Stimulated activated CD8-positive, alpha-beta memory T cell treated with anti-CD3 and anti-CD28 coated beads, Interleukin-4, amount 100 ng/mL, for 24 hours (primary cell): Measurements from ENCODE around the gene SLC25A20.

Experiments used
- DNase-seq: peaks from one replicate; pipeline ENCODE4 v3.0.0-alpha.2; 2020; ENCODE audit warnings: low read depth

The SLC25A20 gene

GRCh38 chr3:48897460-48898376 lies 964 bp downstream of the SLC25A20 start:
- no peak for DNase-seq

- DNase-seq: no peak
These were observed 1.7 kb downstream of the SLC25A20 start for GRCh38 chr3:48896936-48897335.

DNA sequence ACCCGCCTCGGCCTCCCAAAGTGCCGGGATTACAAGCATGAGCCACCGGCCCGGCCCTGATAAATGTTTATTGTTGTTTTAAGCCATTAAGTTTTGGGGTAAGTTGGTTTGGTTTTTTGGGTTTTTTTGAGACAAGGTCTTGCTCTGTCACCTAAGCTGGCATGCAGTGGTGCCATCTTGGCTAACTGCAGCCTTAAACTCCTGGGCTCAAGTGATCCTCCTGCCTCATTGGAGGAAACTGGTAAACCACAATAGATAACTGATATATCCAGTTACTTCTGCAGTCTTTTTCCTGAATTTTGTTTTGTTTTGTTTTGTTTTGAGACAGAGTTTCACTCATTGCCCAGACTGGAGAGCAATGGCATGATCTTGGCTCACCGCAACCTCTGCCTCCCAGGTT lies 4.2 kb downstream of the SLC25A20 start:
- DNase-seq: no peak

DNA sequence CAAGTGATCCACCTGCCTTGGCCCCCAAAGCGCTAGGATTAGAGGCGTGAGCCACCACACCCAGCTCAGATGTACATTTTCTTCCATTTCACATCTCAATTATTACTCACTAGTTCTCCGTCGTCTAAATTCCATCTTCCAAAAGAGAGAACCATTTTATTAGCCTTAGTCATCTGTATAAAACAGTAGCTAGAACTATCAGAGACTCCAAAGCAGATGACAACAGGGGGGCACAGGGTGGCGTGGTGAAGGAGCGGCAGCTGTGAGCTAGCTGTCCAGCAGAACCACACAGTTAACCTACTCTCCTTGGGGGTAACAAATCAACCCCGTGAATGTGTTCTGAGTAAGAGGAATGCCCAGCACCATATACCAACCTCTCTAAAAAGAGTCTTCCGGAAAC lies 7.1 kb downstream of the SLC25A20 start:
- no peak for DNase-seq

GRCh38 chr3:48885753-48886152 lies 12.9 kb downstream of the SLC25A20 start:
- DNase-seq: no peak

DNA sequence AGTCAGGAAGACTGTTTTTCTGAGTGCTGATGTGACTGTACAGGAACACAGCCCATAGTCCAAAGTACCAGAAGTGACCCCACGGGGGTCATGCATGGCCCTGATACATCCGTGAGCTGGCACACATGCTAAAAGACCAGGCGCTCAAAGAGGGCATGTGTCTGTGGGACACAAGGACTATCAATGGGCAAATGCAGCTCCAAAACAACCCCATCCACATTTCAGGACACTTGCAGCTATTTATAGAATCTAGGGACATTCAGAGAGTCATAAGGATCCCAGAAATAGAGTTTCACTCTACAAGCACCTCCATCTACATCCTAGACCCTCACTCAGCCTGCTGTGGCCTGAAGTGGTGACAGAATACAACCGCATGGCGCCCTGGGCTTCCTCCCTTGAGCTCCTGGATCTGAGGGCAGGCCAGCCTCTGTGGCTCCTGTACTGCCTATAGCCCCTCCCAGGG lies 17.0 kb downstream of the SLC25A20 start:
- DNase-seq: no peak

- no peak for DNase-seq
These were observed 17.7 kb downstream of the SLC25A20 start for GRCh38 chr3:48881006-48881405.

- no peak for DNase-seq
These were observed 18.7 kb downstream of the SLC25A20 start for GRCh38 chr3:48879994-48880377.

- no peak for DNase-seq
These were observed 19.2 kb downstream of the SLC25A20 start for GRCh38 chr3:48879307-48879993.

GRCh38 chr3:48877671-48878070 lies 21.0 kb downstream of the SLC25A20 start:
- DNase-seq: no peak

- DNase-seq: no peak
These were observed 35.6 kb downstream of the SLC25A20 start for GRCh38 chr3:48863122-48863521.

GRCh38 chr3:48859206-48859605 lies 39.5 kb downstream of the SLC25A20 start:
- DNase-seq: no peak

- DNase-seq: no peak
These were observed 40.0 kb downstream of the SLC25A20 start for GRCh38 chr3:48858709-48859108.

GRCh38 chr3:48857641-48858040 lies 41.0 kb downstream of the SLC25A20 start:
- no peak for DNase-seq

- DNase-seq: no peak
These were observed 42.2 kb downstream of the SLC25A20 start for GRCh38 chr3:48856469-48856868.

DNA sequence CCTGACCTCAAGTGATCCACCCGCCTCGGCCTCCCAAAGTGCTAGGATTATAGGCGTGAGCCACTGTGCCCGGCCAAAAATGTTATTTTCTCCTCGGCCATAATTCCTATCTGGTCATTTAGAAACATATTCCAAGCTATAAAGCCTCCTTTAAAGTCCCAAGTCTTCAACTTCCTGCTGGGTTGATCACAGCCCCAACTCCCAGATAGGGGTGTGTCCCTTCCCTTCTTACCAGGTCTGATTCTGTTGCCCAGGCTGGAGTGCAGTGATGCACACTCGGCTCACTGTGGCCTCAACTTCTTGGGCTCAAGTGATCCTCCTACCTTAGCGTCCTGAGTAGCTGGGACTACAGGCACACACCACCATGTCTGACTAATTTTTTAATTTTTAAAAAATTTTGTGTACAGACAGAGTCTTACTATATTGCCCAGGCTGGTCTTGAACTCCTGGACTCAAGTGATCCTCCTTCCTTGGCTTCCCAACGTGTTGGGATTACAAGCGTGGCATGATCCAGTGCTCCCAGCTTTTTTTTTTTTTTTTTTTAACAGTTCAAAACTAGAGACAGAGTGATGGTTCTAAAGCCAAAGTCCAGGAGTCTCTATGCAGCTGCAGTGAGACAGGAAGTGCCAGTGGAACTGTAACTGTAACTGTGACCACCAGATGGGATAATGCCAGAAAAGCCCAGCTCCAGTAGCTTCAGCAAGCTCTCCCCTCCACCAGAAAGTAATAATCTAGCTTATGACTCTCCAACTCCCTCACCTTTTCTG lies 42.8 kb downstream of the SLC25A20 start:
- DNase-seq: no peak

DNA sequence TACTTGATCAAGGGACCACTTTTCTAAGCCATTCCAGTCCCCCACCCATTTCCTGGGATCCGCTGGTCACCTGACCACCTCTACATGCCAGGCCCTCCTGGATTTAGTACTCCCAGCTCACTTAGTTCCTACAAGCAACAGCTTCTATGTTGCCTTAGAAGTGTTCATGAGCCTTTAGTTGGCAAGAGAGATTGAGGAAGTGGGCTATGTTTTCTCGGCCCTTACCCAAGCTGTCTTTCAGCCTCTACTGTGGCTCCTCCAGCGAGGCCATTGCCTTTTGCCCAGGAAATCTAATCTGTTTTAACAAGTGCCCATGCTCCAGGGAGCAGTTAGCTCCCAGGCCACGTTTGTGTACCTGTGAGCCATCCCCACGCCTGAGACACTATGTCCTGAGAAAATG lies 46.5 kb downstream of the SLC25A20 start:
- no peak for DNase-seq

DNA sequence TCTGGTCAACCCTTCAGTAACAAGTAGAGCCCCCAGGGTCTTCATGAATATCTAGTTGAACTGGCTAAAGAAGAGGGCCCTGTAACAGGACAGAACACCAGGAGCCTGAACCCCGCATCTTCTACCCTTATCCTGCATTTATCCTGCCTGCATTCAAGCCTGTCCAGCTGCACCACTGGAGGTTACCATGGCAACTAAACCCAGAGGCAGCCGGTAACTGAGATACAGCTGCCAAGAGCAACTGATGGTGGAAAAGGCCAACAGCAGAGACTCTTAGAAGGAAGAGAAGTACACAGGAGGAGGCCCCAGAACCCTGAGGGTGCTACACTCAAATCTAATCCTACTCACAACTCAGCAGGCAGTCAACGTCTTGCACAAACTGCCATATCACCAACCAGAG lies 47.3 kb downstream of the SLC25A20 start:
- DNase-seq: no peak

DNA sequence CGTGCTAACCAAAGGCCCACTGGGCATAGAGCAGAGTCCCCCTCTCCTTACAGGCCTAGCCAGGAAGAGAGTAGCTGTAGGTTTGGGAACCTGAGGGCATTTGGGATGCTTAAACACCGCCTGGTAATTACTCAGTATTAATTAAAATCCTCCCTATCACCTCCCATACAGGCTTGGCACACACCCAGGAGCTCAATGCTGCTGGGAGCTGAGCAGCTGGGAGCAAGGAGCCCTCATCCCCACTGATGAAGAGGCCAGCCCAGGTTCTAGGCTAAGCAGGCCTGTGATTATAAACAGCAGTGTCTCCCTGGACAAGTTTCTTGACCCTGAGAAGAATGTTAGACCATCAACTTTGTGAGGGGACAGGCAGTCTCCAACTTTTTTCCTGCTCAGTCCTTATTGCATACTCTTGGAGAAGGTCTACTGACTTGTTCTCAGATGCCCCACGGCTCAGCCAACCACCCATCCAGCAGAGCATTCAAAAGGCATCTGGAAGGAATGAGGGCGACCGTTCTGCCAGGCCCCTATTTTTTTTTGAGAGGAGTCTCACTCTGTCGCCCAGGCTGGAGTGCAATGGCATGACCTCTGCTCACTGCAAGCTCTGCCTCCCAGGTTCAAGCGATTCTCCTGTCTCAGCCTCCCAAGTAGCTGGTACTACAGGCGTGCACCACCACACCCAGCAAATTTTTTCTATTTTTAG lies 49.7 kb downstream of the SLC25A20 start:
- no peak for DNase-seq

DNA sequence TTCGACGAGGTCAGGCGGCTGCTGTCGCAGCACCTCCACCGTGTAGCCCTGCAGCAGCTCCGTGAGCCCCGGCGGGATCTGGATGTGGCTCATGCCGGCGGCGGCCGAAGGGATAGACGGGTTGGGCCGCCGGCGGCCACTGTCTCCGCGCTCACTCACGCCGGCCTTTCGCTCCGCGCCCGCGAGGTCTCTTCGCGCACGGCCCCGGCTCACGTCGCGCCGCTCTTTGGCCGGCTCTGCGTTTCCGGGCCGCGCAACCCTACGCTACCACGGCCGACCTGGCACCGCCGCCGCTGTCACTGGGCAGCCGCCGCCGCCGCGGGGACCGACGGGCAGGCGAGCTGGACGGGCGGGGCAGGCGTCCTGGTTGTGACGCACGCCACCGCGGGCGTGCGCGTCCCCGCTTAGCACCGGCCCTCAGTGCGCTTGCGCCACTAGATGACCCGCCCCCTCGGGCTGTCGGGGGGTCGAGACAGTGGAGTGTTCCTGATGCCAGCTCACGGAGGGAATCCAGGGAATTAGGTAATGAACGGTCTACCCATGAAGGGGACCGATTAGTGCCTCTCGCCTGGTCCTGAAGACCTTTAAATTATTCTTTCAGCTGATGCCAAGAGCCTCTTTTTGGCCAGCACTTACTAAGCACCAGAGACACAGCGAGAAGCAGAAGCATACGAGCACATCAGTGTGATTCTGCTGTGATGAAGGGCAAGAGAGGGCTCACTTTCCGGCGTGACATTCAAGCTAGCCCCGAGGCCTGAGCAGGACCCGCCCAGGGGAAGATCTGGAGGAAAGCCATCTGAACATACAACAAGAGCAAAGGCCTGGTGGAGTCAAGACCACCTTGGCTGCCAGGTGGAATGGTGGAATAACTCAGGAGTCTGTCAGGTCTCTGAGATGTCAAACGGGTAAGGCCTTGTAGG lies 50.9 kb downstream of the SLC25A20 start, which contains the start of gene PRKAR2A:
Gene PRKAR2A, minus strand, starts transcription at position 371 of the 920 bp plus-strand sequence. Its CDS starts 278 bp downstream, at position 93.
- peak; percentile 79 for DNase-seq

DNA sequence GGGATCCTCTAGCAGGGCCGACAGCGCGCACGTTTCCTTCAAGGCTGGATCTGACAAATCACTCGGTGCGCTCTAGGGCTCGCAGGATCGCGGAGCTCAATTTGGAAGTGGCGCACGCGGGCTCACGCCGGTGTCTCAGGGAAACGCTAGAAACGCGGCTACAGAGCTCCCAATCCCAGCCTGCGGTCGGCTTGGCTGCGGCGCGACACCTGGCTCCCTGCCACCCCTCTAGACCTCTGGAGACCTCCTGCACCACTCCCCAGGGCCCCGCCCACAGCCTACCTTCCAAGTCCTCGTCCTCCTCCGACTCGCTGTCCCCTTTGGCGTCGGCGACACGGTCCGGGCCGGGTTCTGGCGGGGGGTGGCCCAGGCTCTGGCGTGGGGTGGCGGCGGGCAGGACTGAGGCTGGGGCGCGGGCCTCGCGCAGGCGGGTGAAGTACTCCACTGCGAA lies 51.6 kb downstream of the SLC25A20 start:
- DNase-seq: peak; percentile 24
